ENCODE results near the gene LRBA. TPM values are rescaled to one million over a fixed set of nuclear protein-coding genes. Genes with fewer than 3 reads are reported as not detected.

The LRBA gene
- total and polyA plus RNA-seq, 2 donors (not counting 3 experiments of a cell fraction or from before 2014, with no cell fraction given) = 18.0 to 35.1 TPM

DNA sequence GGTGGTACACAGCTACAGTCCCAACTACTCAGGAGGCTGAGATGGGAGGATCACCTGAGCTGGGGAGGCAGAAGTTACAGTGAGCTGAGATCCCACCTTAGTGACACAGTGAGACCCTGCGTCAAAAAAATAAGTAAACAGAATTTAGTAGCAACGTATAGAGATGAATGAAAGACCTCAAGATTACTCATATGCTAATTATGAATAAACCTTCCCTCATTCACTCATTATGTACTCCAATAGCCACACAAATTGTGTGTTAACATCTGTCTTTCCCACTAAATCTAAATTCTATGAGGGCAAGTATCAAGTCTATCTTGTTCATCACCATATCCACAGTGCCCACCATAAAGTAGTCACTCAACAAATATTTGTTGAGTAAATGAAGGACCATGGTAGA, 111.5 kb downstream of the LRBA start:
- BruUV-seq (replicated peaks) = no TSS peak
- intact Hi-C loops (cut with micrococcal nuclease) (no loop called here), dilution Hi-C loops (cut with MboI; ENCODE audit: extremely low pct_ligation_motif_present, low sequenced_read_pairs) (no loop called here)
- Histone ChIP-seq H3K36me3 (ENCODE audit: control insufficient read depth in 2 of 2, extremely low read depth in 1 of 2, insufficient read depth in 2 of 2, low read length in 2 of 2) (peaks cover 0 to 5% of the 10 kb centered on the region in 2 experiments), H3K79me2 (ENCODE audit: control insufficient read depth, insufficient read depth, low read length) (no peaks in the 10 kb centered on the region), H3K27me3 (ENCODE audit: control insufficient read depth in 2 of 2, insufficient read depth in 2 of 2, low read length in 2 of 2) (no peaks in the 10 kb centered on the region), H2AFZ (ENCODE audit: low read depth, low read length) (no peak overlapping the region), H4K20me1 (replicated peaks; ENCODE audit: control insufficient read depth, extremely low read depth, insufficient read depth, low read length) (no peaks in the 10 kb centered on the region), H3K4me3 (replicated peaks in 1 of 3; ENCODE audit: insufficient read depth in 1 of 3, low read depth in 1 of 3, low read length in 3 of 3) (no peak overlapping the region), H3K9me3 (replicated peaks; ENCODE audit: control insufficient read depth, insufficient read depth, low read length) (no peaks in the 10 kb centered on the region), H3K27ac (ENCODE audit: insufficient read depth, low read depth, low read length) (no peak overlapping the region), H3K4me1 (ENCODE audit: control insufficient read depth, extremely low read depth, insufficient read depth, low read length) (no peaks in the 10 kb centered on the region), H3K9ac (replicated peaks; ENCODE audit: extremely low read depth, insufficient read depth, low read length) (no peak overlapping the region), H3K4me2 (ENCODE audit: insufficient read depth, low read length) (no peak overlapping the region), H3K9me1 (replicated peaks; ENCODE audit: control insufficient read depth, extremely low read depth, insufficient read depth, low read length) (no peaks in the 10 kb centered on the region)
- no peak for FAIRE-seq
- TF ChIP-seq, protein P1, sequence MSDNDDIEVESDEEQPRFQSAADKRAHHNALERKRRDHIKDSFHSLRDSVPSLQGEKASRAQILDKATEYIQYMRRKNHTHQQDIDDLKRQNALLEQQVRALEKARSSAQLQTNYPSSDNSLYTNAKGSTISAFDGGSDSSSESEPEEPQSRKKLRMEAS (IDR thresholded peaks at IDR 0.05; ENCODE audit: insufficient read depth, insufficient read length) = no peak
- TF ChIP-seq POLR2AphosphoS5 (IDR thresholded peaks at IDR 0.05; ENCODE audit: insufficient read depth, low read depth, low read length) (no peak), FOS (IDR thresholded peaks at IDR 0.05; ENCODE audit: borderline replicate concordance, insufficient read depth, low read length) (no peak), MYC (IDR thresholded peaks at IDR 0.05; ENCODE audit: low read depth, low read length) (no peak), JUN (IDR thresholded peaks at IDR 0.05; ENCODE audit: borderline replicate concordance, insufficient read depth, insufficient read length, low read depth) (no peak), GATA2 (IDR thresholded peaks at IDR 0.05; ENCODE audit: insufficient read depth, insufficient read length, low read depth, low read length) (no peak), EZH2 (IDR thresholded peaks at IDR 0.05; ENCODE audit: borderline replicate concordance, low read depth, low read length, severe bottlenecking) (no peak), POLR2A (IDR thresholded peaks at IDR 0.05; ENCODE audit: low read depth, low read length) (no peak)
- TF ChIP-seq, protein P2, sequence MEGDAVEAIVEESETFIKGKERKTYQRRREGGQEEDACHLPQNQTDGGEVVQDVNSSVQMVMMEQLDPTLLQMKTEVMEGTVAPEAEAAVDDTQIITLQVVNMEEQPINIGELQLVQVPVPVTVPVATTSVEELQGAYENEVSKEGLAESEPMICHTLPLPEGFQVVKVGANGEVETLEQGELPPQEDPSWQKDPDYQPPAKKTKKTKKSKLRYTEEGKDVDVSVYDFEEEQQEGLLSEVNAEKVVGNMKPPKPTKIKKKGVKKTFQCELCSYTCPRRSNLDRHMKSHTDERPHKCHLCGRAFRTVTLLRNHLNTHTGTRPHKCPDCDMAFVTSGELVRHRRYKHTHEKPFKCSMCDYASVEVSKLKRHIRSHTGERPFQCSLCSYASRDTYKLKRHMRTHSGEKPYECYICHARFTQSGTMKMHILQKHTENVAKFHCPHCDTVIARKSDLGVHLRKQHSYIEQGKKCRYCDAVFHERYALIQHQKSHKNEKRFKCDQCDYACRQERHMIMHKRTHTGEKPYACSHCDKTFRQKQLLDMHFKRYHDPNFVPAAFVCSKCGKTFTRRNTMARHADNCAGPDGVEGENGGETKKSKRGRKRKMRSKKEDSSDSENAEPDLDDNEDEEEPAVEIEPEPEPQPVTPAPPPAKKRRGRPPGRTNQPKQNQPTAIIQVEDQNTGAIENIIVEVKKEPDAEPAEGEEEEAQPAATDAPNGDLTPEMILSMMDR (IDR thresholded peaks at IDR 0.05; ENCODE audit: extremely low read depth in 1 of 2, insufficient read depth in 1 of 2, low read depth in 1 of 2, low read length in 2 of 2) = no peak
- DNase-seq (ENCODE audit: low read depth, low spot score) = no peak
- ChIA-PET POLR2A (no interaction called here), CTCF (interaction anchor here (1.2 kb wide), 1 partner anchor 12 kb away, joined by 3 read pairs; no protein-coding TSS in a partner anchor)
